ENCODE results near the gene ANKRD9. TPM values are rescaled to one million over a fixed set of nuclear protein-coding genes. Genes with fewer than 3 reads are reported as not detected.

Gene ANKRD9
- total RNA-seq, 2 experiments from 2014 or later, result 15.0 to 16.9 TPM

DNA sequence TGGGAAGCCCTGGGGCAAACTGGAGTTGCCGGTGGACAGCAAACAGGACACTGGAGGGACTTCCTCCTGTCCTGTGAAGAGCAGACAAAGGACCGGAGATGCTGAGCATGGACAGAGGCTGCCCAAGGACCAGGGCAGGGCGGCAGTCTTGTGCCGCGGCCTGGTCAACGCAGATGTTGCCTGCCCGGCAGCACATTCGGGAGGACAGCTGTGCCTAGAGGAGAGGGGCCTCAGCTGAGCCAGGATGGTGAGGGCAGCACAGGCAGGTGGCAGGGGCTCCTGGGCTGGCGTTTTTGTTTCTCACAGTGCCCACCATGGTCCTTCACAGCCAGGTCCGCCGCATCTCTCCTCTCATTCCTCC, 13.3 kb downstream of the ANKRD9 start:
- no peak for DNase-seq
- no peak for ATAC-seq
- POLR2A ChIA-PET, result no interaction called here
- H3K9me3 Mint-ChIP-seq, result no peaks in the 10 kb centered on the region
- CTCF ChIA-PET, result no interaction called here
- H3K36me3 Mint-ChIP-seq (ENCODE audit: low read depth), result no peaks in the 10 kb centered on the region
- H3K27me3 Mint-ChIP-seq, result no peaks in the 10 kb centered on the region
- peaks cover 9% of the 10 kb centered on the region for H3K4me1 Mint-ChIP-seq (ENCODE audit: low read depth)
- H3K27ac Mint-ChIP-seq, result no peak overlapping the region
- TF ChIP-seq, protein P1, sequence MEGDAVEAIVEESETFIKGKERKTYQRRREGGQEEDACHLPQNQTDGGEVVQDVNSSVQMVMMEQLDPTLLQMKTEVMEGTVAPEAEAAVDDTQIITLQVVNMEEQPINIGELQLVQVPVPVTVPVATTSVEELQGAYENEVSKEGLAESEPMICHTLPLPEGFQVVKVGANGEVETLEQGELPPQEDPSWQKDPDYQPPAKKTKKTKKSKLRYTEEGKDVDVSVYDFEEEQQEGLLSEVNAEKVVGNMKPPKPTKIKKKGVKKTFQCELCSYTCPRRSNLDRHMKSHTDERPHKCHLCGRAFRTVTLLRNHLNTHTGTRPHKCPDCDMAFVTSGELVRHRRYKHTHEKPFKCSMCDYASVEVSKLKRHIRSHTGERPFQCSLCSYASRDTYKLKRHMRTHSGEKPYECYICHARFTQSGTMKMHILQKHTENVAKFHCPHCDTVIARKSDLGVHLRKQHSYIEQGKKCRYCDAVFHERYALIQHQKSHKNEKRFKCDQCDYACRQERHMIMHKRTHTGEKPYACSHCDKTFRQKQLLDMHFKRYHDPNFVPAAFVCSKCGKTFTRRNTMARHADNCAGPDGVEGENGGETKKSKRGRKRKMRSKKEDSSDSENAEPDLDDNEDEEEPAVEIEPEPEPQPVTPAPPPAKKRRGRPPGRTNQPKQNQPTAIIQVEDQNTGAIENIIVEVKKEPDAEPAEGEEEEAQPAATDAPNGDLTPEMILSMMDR (IDR thresholded peaks at IDR 0.05), result no peak
- no peak overlapping the region for H3K4me3 Mint-ChIP-seq
- intact Hi-C loops (cut with micrococcal nuclease), result no loop called here

DNA sequence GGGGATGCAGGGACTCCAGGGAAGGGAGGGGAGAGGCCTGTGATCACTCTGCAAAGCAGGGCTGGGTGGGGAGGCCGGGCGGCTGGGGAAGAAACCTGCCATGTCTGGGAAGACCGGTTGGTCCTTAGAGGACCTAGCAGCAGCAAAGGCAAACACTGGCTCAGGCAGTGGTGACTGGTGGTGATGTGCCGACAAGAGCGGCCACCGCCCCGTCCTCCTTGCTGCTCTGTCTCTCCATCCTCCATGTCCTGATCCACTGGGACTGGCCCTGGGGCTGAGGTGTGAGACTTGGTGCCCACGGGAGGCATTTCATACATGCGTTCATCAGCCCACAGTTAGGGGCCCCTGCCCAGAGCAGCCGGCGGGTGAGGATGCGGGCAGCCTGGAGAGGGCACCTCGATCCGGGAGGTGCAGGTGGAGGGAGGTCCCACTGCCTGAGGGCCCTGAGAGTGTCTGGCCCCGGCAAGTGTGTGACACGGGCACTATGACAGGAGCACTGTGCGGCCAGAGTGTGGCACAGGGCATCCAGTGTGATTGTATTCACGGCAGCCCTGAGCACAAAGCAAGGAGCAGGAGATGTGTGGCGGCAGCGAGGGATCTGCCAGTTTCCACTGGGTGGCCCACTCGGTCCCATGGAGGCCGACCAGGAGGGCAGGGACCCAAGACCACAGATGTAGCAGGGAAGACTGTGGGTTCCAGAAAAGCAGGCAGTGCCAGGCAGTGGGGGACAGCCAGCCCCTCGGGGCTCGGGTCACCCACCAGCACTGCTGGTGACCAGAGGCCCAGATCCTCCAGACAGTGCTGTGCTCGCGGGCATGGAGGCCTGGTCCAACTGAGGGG, 13.9 kb downstream of the ANKRD9 start:
- Mint-ChIP-seq H3K4me3 (no peak overlapping the region), H3K27me3 (no peaks in the 10 kb centered on the region), H3K27ac (no peak overlapping the region), H3K4me1 (ENCODE audit: low read depth) (peaks cover 7% of the 10 kb centered on the region), H3K9me3 (no peaks in the 10 kb centered on the region), H3K36me3 (ENCODE audit: low read depth) (no peaks in the 10 kb centered on the region)
- TF ChIP-seq, protein P1 (IDR thresholded peaks at IDR 0.05), result no peak
- intact Hi-C loops (cut with micrococcal nuclease), result no loop called here
- ChIA-PET CTCF (no interaction called here), POLR2A (no interaction called here)
- DNase-seq, result no peak
- ATAC-seq, result no peak

DNA sequence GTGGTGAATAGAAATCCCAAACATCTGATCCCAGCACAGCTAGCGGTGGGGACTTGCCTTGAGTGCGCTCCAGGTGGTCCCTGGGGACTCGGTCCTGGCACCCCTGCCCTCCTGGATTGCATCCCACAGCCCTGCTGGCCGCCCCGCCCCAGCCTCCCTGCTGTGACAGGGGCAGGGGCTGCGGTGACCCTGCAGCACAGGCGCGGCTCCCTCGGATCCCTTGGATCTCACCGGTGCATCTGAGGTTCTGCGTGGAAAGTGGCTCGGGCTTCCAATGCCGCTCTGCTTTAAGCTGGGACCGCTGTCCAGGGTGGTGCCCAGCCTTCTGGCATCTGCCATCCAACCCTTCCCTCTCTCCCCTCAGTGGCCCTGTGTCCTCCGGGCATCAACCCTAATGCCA, 16.0 kb downstream of the ANKRD9 start:
- Mint-ChIP-seq H3K9me3 (no peaks in the 10 kb centered on the region), H3K4me1 (ENCODE audit: low read depth) (no peaks in the 10 kb centered on the region), H3K27ac (no peak overlapping the region), H3K27me3 (no peaks in the 10 kb centered on the region), H3K36me3 (ENCODE audit: low read depth) (no peaks in the 10 kb centered on the region), H3K4me3 (no peak overlapping the region)
- ChIA-PET POLR2A (no interaction called here), CTCF (no interaction called here)
- TF ChIP-seq, protein P1 (IDR thresholded peaks at IDR 0.05), result no peak
- ATAC-seq, result no peak
- DNase-seq, result no peak
- intact Hi-C loops (cut with micrococcal nuclease), result no loop called here

DNA sequence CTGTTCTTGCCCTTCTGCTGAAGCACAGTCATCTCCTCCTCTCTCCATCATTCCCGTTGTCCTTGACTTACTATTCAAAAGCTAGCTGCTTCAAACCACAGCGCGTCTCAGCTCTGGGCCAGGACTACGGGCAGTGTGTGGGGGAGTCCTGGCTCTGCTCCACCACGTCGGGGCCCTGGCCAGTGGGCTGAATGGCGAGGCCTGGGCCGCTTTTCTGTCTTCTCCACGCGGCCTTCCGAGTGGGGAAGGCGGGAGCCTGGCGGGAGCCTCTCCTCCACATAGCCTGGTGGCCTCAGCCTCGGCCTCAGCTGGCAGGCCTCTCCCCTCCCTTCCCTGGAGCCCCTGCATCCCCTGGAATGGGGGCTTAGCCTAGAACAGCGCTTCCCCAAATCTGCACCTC, 16.5 kb downstream of the ANKRD9 start:
- TF ChIP-seq, protein P1 (IDR thresholded peaks at IDR 0.05), result no peak
- H3K4me1 Mint-ChIP-seq (ENCODE audit: low read depth), result no peaks in the 10 kb centered on the region
- H3K9me3 Mint-ChIP-seq, result no peaks in the 10 kb centered on the region
- DNase-seq (no peak), ATAC-seq (no peak)
- ChIA-PET POLR2A (no interaction called here), CTCF (interaction anchor here (0.9 kb wide), 1 partner anchor 7 kb away, joined by 3 read pairs; no protein-coding TSS in a partner anchor)
- H3K27me3 Mint-ChIP-seq, result no peaks in the 10 kb centered on the region
- no peak overlapping the region for H3K27ac Mint-ChIP-seq
- H3K36me3 Mint-ChIP-seq (ENCODE audit: low read depth), result no peaks in the 10 kb centered on the region
- intact Hi-C loops (cut with micrococcal nuclease), result no loop called here
- H3K4me3 Mint-ChIP-seq, result no peak overlapping the region

DNA sequence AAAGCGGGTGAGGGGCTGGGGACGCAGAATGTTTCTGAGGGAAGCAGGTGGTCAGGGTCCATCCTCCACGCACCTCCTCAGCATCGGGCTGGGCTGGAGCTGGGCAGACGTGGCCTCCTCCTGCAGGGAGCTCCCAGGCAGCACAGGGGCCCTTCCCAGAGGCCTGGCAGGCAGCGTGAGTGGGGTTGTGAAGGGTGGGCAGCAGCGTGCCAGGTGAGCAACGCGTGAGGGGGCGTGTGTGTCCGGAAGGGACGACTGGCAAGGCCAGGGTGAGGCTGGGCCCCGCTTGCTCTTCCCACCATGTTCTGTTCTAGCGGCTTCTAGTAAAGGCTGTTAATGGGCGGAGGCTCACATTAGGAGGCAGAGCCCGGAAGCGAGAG, 17.1 kb downstream of the ANKRD9 start:
- no peak for DNase-seq
- no peaks in the 10 kb centered on the region for H3K9me3 Mint-ChIP-seq
- TF ChIP-seq, protein P1 (IDR thresholded peaks at IDR 0.05), result no peak
- CTCF ChIA-PET, result interaction anchor here (0.9 kb wide), 1 partner anchor 8 kb away, joined by 3 read pairs; no protein-coding TSS in a partner anchor
- H3K4me1 Mint-ChIP-seq (ENCODE audit: low read depth), result no peaks in the 10 kb centered on the region
- no peak overlapping the region for H3K4me3 Mint-ChIP-seq
- H3K27ac Mint-ChIP-seq, result no peak overlapping the region
- no peak for ATAC-seq
- no peaks in the 10 kb centered on the region for H3K36me3 Mint-ChIP-seq (ENCODE audit: low read depth)
- intact Hi-C loops (cut with micrococcal nuclease), result no loop called here
- POLR2A ChIA-PET, result no interaction called here
- H3K27me3 Mint-ChIP-seq, result no peaks in the 10 kb centered on the region

All from activated CD8-positive, alpha-beta T cell treated with anti-CD3 and anti-CD28 coated beads for 36 hours (primary cell).